Activated CD4-positive, alpha-beta T cell treated with anti-CD3 and anti-CD28 coated beads, Interleukin-2, amount 50 U/mL, for 24 hours (primary cell): ENCODE data around the gene ACTL6B.

ENCODE experiments used
- DNase-seq, 2 donors: peaks; one replicate each; pipeline ENCODE4 v3.0.0-alpha.2; 2020; ENCODE audit warnings: low read depth in 1 of 2, low spot score in 1 of 2

The ACTL6B gene

GRCh38 chr7:100602889-100603725, 53.1 kb downstream of the ACTL6B start:
- DNase-seq = no peak

DNA sequence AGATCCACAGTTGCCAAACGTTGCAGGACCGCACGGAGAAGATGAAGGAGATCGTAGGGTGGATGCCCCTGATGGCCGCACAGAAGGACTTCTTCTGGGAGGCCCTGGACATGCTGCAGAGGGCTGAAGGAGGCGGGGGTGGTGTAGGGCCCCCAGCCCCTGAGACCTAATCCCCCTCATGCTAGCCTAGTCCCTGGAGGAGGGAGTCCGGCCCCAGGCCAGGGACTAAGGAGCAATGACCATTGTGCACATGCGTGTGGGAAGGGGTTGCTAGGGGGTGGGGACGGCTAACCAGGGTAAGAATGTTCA, 55.6 kb downstream of the ACTL6B start:
- DNase-seq = no peak

DNA sequence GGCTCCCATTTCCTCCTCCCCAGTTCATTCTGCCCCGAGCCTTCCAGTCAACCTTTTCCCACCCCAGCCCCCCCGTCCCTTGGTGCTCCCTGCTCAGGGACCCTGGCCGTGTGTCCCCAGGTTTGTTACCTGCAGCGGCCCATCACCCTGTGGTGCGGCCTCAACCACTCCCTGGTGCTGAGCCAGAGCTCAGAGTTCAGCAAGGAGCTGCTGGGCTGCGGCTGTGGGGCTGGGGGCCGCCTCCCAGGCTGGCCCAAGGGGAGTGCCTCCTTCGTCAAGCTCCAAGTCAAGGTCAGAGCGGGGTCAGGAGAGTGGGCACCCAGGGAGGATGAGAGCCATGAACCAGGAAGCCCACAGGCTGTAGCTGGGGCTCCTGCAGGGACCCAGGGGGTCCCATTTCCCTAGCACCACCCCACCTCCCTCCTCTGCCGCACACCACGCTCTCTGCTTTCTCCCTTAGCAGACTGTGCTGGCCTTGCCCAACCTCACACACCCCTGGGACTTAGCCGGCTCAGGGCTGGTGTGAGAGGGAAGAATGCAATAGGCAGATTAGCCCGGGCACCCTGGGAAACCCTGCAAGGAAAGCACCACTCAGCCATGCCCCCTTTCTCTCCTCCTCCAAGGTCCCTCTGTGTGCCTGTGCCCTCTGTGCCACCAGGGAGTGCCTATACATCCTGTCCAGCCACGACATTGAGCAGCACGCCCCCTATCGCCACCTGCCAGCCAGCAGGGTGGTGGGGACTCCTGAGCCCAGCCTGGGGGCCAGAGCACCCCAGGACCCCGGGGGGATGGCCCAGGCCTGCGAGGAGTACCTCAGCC, 56.1 kb downstream of the ACTL6B start:
- DNase-seq = no peak

DNA sequence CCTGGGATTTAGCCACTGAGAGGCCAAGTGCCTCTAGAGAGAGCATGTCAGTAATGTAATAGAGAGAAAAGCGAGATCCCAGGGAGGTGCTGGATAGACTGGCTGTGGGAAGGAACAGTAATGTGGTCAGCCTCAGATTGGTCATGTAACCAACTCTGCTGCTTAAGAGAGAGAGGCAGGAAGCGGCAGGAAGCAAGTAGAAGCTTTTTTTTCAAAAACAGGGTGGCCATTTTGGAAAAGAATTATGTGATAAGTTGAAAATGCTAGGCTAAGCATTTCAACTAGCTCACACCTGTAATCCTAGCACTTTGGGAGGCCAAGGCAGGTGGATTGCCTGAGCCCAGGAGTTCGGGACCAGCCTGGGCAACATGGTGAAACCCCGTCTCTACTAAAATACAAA, 57.8 kb downstream of the ACTL6B start:
- DNase-seq = no peak

DNA sequence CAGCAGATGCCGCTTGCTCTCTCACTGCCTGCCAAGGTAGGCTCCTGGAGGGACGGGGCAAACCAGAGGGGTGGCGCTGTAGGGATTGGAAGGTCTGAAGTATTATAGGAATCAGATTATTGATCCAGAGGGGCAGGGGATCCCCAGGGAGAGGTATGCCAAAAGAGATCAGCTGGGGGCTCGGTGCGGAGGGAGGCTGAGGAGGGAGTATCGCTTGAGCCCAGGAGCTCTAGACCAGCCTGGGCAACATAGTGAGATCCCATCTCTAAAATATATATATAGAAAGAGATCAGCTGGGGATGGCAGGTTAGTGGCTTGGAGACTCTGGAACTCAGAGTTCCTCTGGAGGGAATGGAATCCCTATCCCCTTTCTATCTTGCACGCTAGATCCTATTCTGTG, 61.1 kb downstream of the ACTL6B start:
- DNase-seq = no peak
